Measurements from ENCODE around the gene JMJD6. TPM values are rescaled to one million over a fixed set of nuclear protein-coding genes. Genes with fewer than 3 reads are reported as not detected.
A peak's percentile ranks its signal among the peaks of the same experiment; 100 is the strongest.
"Not testable (repeated sequence)": the region's sequence is repeated elsewhere in the genome, so short reads cannot be mapped to it uniquely, and the experiment has no call there.

Gene JMJD6
- 60.7 TPM for total RNA-seq
- long read RNA-seq, full-length matches to known transcripts: 61 of 91 reads
- long read RNA-seq, partial matches to known transcripts: 7 of 91 reads
- long read RNA-seq, other reads (novel, unspliced or antisense): 23 of 91 reads

GRCh38 chr17:76726231-76726775, at the start of gene JMJD6:
Gene JMJD6 (minus strand): TSS chr17:76726606. CDS start chr17:76726475, 131 bp downstream.
- peak; percentile 98 for DNase-seq (ENCODE audit: low spot score)
- intact Hi-C loops (cut with DNase I): loop anchor here (1.0 kb wide), 1 partner anchor 11 kb away; the partner anchor contains the start of gene SRSF2

- DNase-seq (ENCODE audit: low spot score): no peak
- intact Hi-C loops (cut with DNase I): no loop called here
These were observed 48.7 kb upstream of the JMJD6 start for GRCh38 chr17:76775021-76775600.

- intact Hi-C loops (cut with DNase I): no loop called here
- no peak for DNase-seq (ENCODE audit: low spot score)
These were observed 46.6 kb upstream of the JMJD6 start for GRCh38 chr17:76772842-76773525.

GRCh38 chr17:76758570-76758969, 32.2 kb upstream of the JMJD6 start:
- no peak for DNase-seq (ENCODE audit: low spot score)
- intact Hi-C loops (cut with DNase I): no loop called here

- intact Hi-C loops (cut with DNase I): no loop called here
- DNase-seq (ENCODE audit: low spot score): no peak
These were observed 30.9 kb upstream of the JMJD6 start for GRCh38 chr17:76757256-76757655.

GRCh38 chr17:76755285-76755684, 28.9 kb upstream of the JMJD6 start:
- no peak for DNase-seq (ENCODE audit: low spot score)
- intact Hi-C loops (cut with DNase I): no loop called here

- DNase-seq (ENCODE audit: low spot score): no peak
- intact Hi-C loops (cut with DNase I): no loop called here
These were observed 26.9 kb upstream of the JMJD6 start for GRCh38 chr17:76753061-76753961.

- DNase-seq (ENCODE audit: low spot score): no peak
- intact Hi-C loops (cut with DNase I): no loop called here
These were observed 25.6 kb upstream of the JMJD6 start for GRCh38 chr17:76752006-76752405.

GRCh38 chr17:76751416-76751993, 25.1 kb upstream of the JMJD6 start:
- no peak for DNase-seq (ENCODE audit: low spot score)
- intact Hi-C loops (cut with DNase I): no loop called here

GRCh38 chr17:76748657-76749056, 22.3 kb upstream of the JMJD6 start:
- intact Hi-C loops (cut with DNase I): no loop called here

GRCh38 chr17:76747716-76748363, 21.4 kb upstream of the JMJD6 start:
- DNase-seq (ENCODE audit: low spot score): no peak
- intact Hi-C loops (cut with DNase I): no loop called here

More at GRCh38 chr17:76748657-76749056, 22.3 kb upstream of the JMJD6 start:
- no peak for DNase-seq (ENCODE audit: low spot score)

GRCh38 chr17:76745785-76746184, 19.4 kb upstream of the JMJD6 start:
- DNase-seq (ENCODE audit: low spot score); intact Hi-C loops (cut with DNase I): not testable (repeated sequence)

- intact Hi-C loops (cut with DNase I): no loop called here
- no peak for DNase-seq (ENCODE audit: low spot score)
These were observed 18.3 kb upstream of the JMJD6 start for GRCh38 chr17:76744747-76745146.

- intact Hi-C loops (cut with DNase I): no loop called here
- no peak for DNase-seq (ENCODE audit: low spot score)
These were observed 16.6 kb upstream of the JMJD6 start for GRCh38 chr17:76742958-76743357.

- intact Hi-C loops (cut with DNase I): no loop called here
- DNase-seq (ENCODE audit: low spot score): no peak
These were observed 14.1 kb upstream of the JMJD6 start for GRCh38 chr17:76740329-76741118.

- intact Hi-C loops (cut with DNase I); DNase-seq (ENCODE audit: low spot score): not testable (repeated sequence)
These were observed 13.2 kb upstream of the JMJD6 start for GRCh38 chr17:76739568-76740115.

- no peak for DNase-seq (ENCODE audit: low spot score)
- intact Hi-C loops (cut with DNase I): no loop called here
These were observed 12.1 kb upstream of the JMJD6 start for GRCh38 chr17:76738468-76738850.
